ENCODE measurements around the gene HOXD12.

The HOXD12 gene

DNA sequence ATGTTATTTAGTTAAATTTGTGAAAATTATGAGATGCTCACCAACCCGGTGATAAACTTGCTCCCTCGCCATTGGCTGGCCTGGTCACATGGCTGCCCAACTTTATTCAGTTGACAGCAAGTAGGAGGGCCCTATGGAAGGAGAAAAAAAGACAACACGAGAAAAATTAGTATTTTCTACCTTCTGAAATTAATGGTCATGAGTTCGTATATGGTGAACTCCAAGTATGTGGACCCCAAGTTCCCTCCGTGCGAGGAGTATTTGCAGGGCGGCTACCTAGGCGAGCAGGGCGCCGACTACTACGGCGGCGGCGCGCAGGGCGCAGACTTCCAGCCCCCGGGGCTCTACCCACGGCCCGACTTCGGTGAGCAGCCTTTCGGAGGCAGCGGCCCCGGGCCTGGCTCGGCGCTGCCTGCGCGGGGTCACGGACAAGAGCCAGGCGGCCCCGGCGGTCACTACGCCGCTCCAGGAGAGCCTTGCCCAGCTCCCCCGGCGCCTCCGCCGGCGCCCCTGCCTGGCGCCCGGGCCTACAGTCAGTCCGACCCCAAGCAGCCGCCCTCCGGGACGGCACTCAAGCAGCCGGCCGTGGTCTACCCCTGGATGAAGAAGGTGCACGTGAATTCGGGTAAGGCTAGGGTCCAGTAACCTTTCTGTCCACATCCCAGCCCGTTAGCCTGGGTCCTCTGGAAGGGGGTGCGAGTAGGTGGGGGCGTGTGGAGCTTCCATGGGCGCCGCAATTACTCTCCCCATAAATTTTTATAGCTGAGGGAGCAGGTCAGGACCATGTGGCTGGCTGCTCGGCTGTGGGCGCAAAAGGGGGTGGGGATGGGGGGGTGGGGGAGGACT lies 52.1 kb downstream of the HOXD12 start, which contains the start of gene HOXD4:
HOXD4 (plus strand) TSS at position 109 of the 846 bp plus-strand sequence; CDS start at position 193, 84 bp downstream.
- DNase-seq: no peak
